SK-N-SH (cell line): ENCODE results near the gene NUP205. TPM values are rescaled to one million over a fixed set of nuclear protein-coding genes. Genes with fewer than 3 reads are reported as not detected.

Experiments used
- CTCF ChIA-PET: fragments of 300-600, 350-600 bp; formaldehyde crosslinking; extraction: SDS; loops from one replicate; lab custom pipeline; 2021; lab: Yijun Ruan, JAX
- POLR2A ChIA-PET: fragments of 350-600 bp; sonication (Branson Sonifier 250); formaldehyde crosslinking; extraction: SDS; loops from one replicate; lab custom pipeline; 2020; ENCODE audit warnings: antibody characterized with exemption, inconsistent platforms; lab: Yijun Ruan, JAX
- DNase-seq: peaks from one replicate; pipeline ENCODE4 v3.0.0; 2012
- H2AFZ ChIP-seq: fragments of 200-600 bp; sonication (generic); 2 replicates; pipeline ENCODE4 v1.8.1; 2016; ENCODE audit warnings: antibody characterized with exemption, mild to moderate bottlenecking, low read depth
- H3F3A ChIP-seq: fragments of 200-600 bp; sonication (generic); replicated peaks from 2 replicates; pipeline ENCODE3; 2016; ENCODE audit warnings: antibody characterized with exemption, mild to moderate bottlenecking; ENCODE audit not compliant: insufficient read depth
- H3K27ac ChIP-seq, 2 experiments: fragments of 200-500 bp in 1 of 2; fragments of 200-600 bp in 1 of 2; sonication (Bioruptor generic) in 1 of 2; sonication (generic), shearing (Covaris generic) in 1 of 2; 2 replicates each; pipeline versions ENCODE4 v1.5.1 to v1.6.1; 2014 to 2016; ENCODE audit warnings: low read depth in 2 of 2, inconsistent platforms in 1 of 2, low read length in 1 of 2, mild to moderate bottlenecking in 1 of 2, mixed read lengths in 1 of 2
- H3K27me3 ChIP-seq: fragments of 200-600 bp; sonication (generic), shearing (Covaris generic); 2 replicates; pipeline ENCODE4 v1.6.1; 2016; ENCODE audit warnings: mixed run types; ENCODE audit not compliant: insufficient read depth
- H3K36me3 ChIP-seq, 2 experiments: fragments of 200-500 bp in 1 of 2; fragments of 200-600 bp in 1 of 2; sonication (Bioruptor generic) in 1 of 2; sonication (generic) in 1 of 2; replicated peaks in 1 of 2; 2 replicates each; pipeline versions ENCODE3 to v1.5.1; 2014 to 2016; ENCODE audit warnings: low read length in 1 of 2, mild to moderate bottlenecking in 1 of 2; ENCODE audit not compliant: insufficient read depth in 2 of 2, control insufficient read depth in 1 of 2
- H3K4me1 ChIP-seq, 2 experiments: fragments of 200-500 bp in 1 of 2; fragments of 200-600 bp in 1 of 2; sonication (Bioruptor generic) in 1 of 2; sonication (generic), shearing (Covaris generic) in 1 of 2; 2 replicates each; pipeline versions ENCODE4 v1.5.1 to v1.6.1; 2014 to 2016; ENCODE audit warnings: low read depth in 1 of 2, low read length in 1 of 2, mixed run types in 1 of 2; ENCODE audit not compliant: insufficient read depth in 2 of 2, control insufficient read depth in 1 of 2
- H3K4me2 ChIP-seq: fragments of 200-600 bp; sonication (generic), shearing (Covaris generic); 2 replicates; pipeline ENCODE4 v1.6.1; 2017; ENCODE audit warnings: mixed run types
- H3K4me3 ChIP-seq, 2 experiments: fragments of 200-500 bp in 1 of 2; fragments of 200-600 bp in 1 of 2; sonication (Bioruptor generic) in 1 of 2; sonication (generic), shearing (Covaris generic) in 1 of 2; 2 replicates each; pipeline versions ENCODE4 v1.5.1 to v1.8.1; 2014 to 2016; ENCODE audit warnings: low read depth in 2 of 2, inconsistent platforms in 1 of 2, low read length in 1 of 2, mild to moderate bottlenecking in 1 of 2, mixed read lengths in 1 of 2, moderate library complexity in 1 of 2
- H3K79me2 ChIP-seq: fragments of 200-600 bp; sonication (generic); 2 replicates; pipeline ENCODE4 v1.8.1; 2017; ENCODE audit warnings: mild to moderate bottlenecking; ENCODE audit not compliant: insufficient read depth
- H3K9ac ChIP-seq: fragments of 200-600 bp; sonication (generic); 2 replicates; pipeline ENCODE4 v1.6.1; 2017; ENCODE audit warnings: mixed run types
- H3K9me2 ChIP-seq: fragments of 200-600 bp; sonication (generic); 2 replicates; pipeline ENCODE4 v1.6.1; 2017; ENCODE audit warnings: mixed run types
- H3K9me3 ChIP-seq: fragments of 200-600 bp; sonication (generic); 2 replicates; pipeline ENCODE4 v1.6.1; 2017; ENCODE audit warnings: mixed run types, mild to moderate bottlenecking, moderate library complexity
- H4K20me1 ChIP-seq: fragments of 200-600 bp; sonication (generic); 2 replicates; pipeline ENCODE4 v1.6.1; 2017; ENCODE audit warnings: mild to moderate bottlenecking, mixed run types; ENCODE audit not compliant: insufficient read depth
- FOSL2 ChIP-seq: IDR thresholded peaks from 2 replicates; pipeline ENCODE4 v1.4.0; 2012; ENCODE audit warnings: low read depth, mild to moderate bottlenecking, moderate library complexity, borderline replicate concordance
- GABPA ChIP-seq: IDR thresholded peaks from 2 replicates; pipeline ENCODE4 v1.4.0; 2012; ENCODE audit warnings: low read depth, mild to moderate bottlenecking
- JUND ChIP-seq: IDR thresholded peaks from 2 replicates; pipeline ENCODE4 v1.4.0; 2012
- MAX ChIP-seq: IDR thresholded peaks from 2 replicates; pipeline ENCODE4 v1.4.0; 2012; ENCODE audit warnings: low read depth
- MXI1 ChIP-seq: IDR thresholded peaks from 2 replicates; pipeline ENCODE4 v1.6.1; 2012; ENCODE audit warnings: mild to moderate bottlenecking, low read depth, low read length, improper control_type of control experiment
- NFIC ChIP-seq: IDR thresholded peaks from 2 replicates; pipeline ENCODE4 v1.4.0; 2012; ENCODE audit warnings: borderline replicate concordance
- PBX3 ChIP-seq: IDR thresholded peaks from 2 replicates; pipeline ENCODE4; 2012
- POLR2AphosphoS5 ChIP-seq: IDR thresholded peaks from 2 replicates; pipeline ENCODE4 v1.6.1; 2012; ENCODE audit warnings: low read depth, low read length
- RCOR1 ChIP-seq: fragments of 150-350 bp; IDR thresholded peaks from 2 replicates; pipeline ENCODE4 v1.6.1; 2017; ENCODE audit warnings: antibody characterized with exemption, low read length
- REST ChIP-seq: IDR thresholded peaks from 2 replicates; pipeline ENCODE4 v1.6.1; 2012; ENCODE audit warnings: mild to moderate bottlenecking, low read depth, low read length, moderate library complexity
- RXRA ChIP-seq: IDR thresholded peaks from 2 replicates; pipeline ENCODE4 v1.4.0; 2012; ENCODE audit warnings: low read depth, mild to moderate bottlenecking, borderline replicate concordance
- SIN3A ChIP-seq: IDR thresholded peaks from 2 replicates; pipeline ENCODE4 v1.6.1; 2012; ENCODE audit warnings: low read depth, mild to moderate bottlenecking, low read length, moderate library complexity, borderline replicate concordance
- TCF12 ChIP-seq: IDR thresholded peaks from 2 replicates; pipeline ENCODE4 v1.4.0; 2012
- USF1 ChIP-seq: IDR thresholded peaks from 2 replicates; pipeline ENCODE4 v1.4.0; 2012; ENCODE audit warnings: low read depth, borderline replicate concordance
- WGBS: methylation state at CpG from one replicate; pipeline ENCODE4 v1.1.6; 2017; ENCODE audit warnings: low lambda C conversion rate; 5-methylcytosine and 5-hydroxymethylcytosine counted together
- polyA plus RNA-seq, 3 experiments: library from polyadenylated mRNA; depleted of rRNA; stranded (reverse); fragments of >200 nt; gene quantifications; 2 replicates each; pipeline ENCODE4 v1.2.3, GENCODE V29; 2012

NUP205 gene
- polyA plus RNA-seq, 1 of the 3 experiments (the other 2 are of a cell fraction) = 48.2 TPM

GRCh38 chr7:135670179-135670578 is 112.5 kb downstream of the NUP205 start:
- Histone ChIP-seq H3K27ac (peak overlapping the region; percentile 34 to 77), H3F3A (peaks cover 40% of the 10 kb centered on the region), H3K79me2 (peaks cover 100% of the 10 kb centered on the region), H3K9me3 (no peaks in the 10 kb centered on the region), H3K9me2 (no peaks in the 10 kb centered on the region), H3K4me2 (peak overlapping the region; percentile 25), H3K4me1 (peaks cover 6 to 30% of the 10 kb centered on the region in 2 experiments; a peak in 3 of 4 replicates), H4K20me1 (peaks cover 43% of the 10 kb centered on the region; the same call in 1 of the 2 replicates), H3K27me3 (no peaks in the 10 kb centered on the region), H3K36me3 (peaks cover 12 to 48% of the 10 kb centered on the region in 2 experiments), H3K9ac (0 out of 2 replicates have a peak overlapping the region, but pooled peaks have one; percentile 1), H2AFZ (no peak overlapping the region), H3K4me3 (no peak overlapping the region)
- POLR2A ChIA-PET = no interaction called here
- TF ChIP-seq JUND (peak; percentile 34; the same call in 1 of the 2 replicates), POLR2AphosphoS5 (no peak), MXI1 (no peak), FOSL2 (peak; percentile 36; the same call in 1 of the 2 replicates), MAX (peak; percentile 46; the same call in 1 of the 2 replicates), SIN3A (0 out of 2 replicates have a peak, but pooled peaks have one; percentile 32), RXRA (peak; percentile 29; the same call in 1 of the 2 replicates), USF1 (peak; percentile 61; the same call in 1 of the 2 replicates), GABPA (0 out of 2 replicates have a peak, but pooled peaks have one; percentile 15), TCF12 (0 out of 2 replicates have a peak, but pooled peaks have one; percentile 39), PBX3 (peak; percentile 61), NFIC (peak; percentile 57), RCOR1 (no peak), REST (peak; percentile 4; the same call in 1 of the 2 replicates)
- CTCF ChIA-PET = interaction anchor here (0.8 to 9.3 kb wide), 10 partner anchors 8 to 349 kb away, joined by 3 to 153 read pairs (median 6); partner anchors contain the start of gene STMP1
- WGBS = 30% methylated on average over 1 of the region's 1 CpG
- DNase-seq = no peak
